Stimulated activated CD8-positive, alpha-beta memory T cell treated with anti-CD3 and anti-CD28 coated beads, Interleukin-15, amount 100 ng/mL, for 4 hours (primary cell): ENCODE data around the gene PRR33.

Experiments
- DNase-seq, 2 donors: peaks; one replicate each; pipeline ENCODE4 v3.0.0-alpha.2; 2020; ENCODE audit warnings: low read depth in 2 of 2

PRR33 gene

GRCh38 chr11:1863352-1864216, 28.1 kb downstream of the PRR33 start:
- no peak for DNase-seq

GRCh38 chr11:1862588-1863351, 28.9 kb downstream of the PRR33 start:
- no peak for DNase-seq

- DNase-seq, result no peak
Observed at GRCh38 chr11:1861435-1862411, 30.0 kb downstream of the PRR33 start.

GRCh38 chr11:1860108-1860507, 31.6 kb downstream of the PRR33 start:
- DNase-seq, result no peak

- DNase-seq, result no peak
Observed at GRCh38 chr11:1859004-1859403, 32.7 kb downstream of the PRR33 start.

- DNase-seq, result no peak
Observed at GRCh38 chr11:1858576-1858975, 33.1 kb downstream of the PRR33 start.

GRCh38 chr11:1858154-1858553, 33.5 kb downstream of the PRR33 start:
- DNase-seq, result no peak

- DNase-seq, result no peak
Observed at GRCh38 chr11:1857064-1857463, 34.6 kb downstream of the PRR33 start.

GRCh38 chr11:1856306-1857005, 35.2 kb downstream of the PRR33 start:
- DNase-seq, result no peak

- DNase-seq, result no peak
Observed at GRCh38 chr11:1855886-1856265, 35.8 kb downstream of the PRR33 start.

- DNase-seq, result no peak
Observed at GRCh38 chr11:1854949-1855885, 36.5 kb downstream of the PRR33 start.

GRCh38 chr11:1854132-1854948, 37.4 kb downstream of the PRR33 start:
- DNase-seq, result no peak

GRCh38 chr11:1853376-1854131, 38.1 kb downstream of the PRR33 start:
- DNase-seq, result no peak

- DNase-seq, result peak; percentile 65 to 66
Observed at GRCh38 chr11:1852877-1853276, 38.8 kb downstream of the PRR33 start, which contains the start of gene LSP1. LSP1 (plus strand) TSS chr11:1853084; CDS start chr11:1853145, 61 bp downstream.

GRCh38 chr11:1852271-1852876, 39.3 kb downstream of the PRR33 start:
- no peak for DNase-seq

- no peak for DNase-seq
Observed at GRCh38 chr11:1851468-1852180, 40.1 kb downstream of the PRR33 start.
